H1 (cell line): ENCODE data around the gene ERFE. TPM values are rescaled to one million over a fixed set of nuclear protein-coding genes. Genes with fewer than 3 reads are reported as not detected.

Source experiments
- CTCF ChIA-PET: fragments of 300-600 bp; sonication (Branson Sonifier 250); formaldehyde crosslinking; loops from one replicate; lab custom pipeline; 2021; ENCODE audit not compliant: partially characterized antibody; lab: Charles Lee
- POLR2A ChIA-PET: fragments of 300-600 bp; sonication (Branson Sonifier 250); formaldehyde crosslinking; loops from one replicate; lab custom pipeline; 2021; ENCODE audit warnings: inconsistent platforms; ENCODE audit not compliant: partially characterized antibody; lab: Charles Lee
- DNase-seq, 2 experiments: peaks; one replicate each; pipeline versions ENCODE4 v3.0.0 to v3.0.0-alpha.2; 2010 to 2022; ENCODE audit warnings: low spot score in 2 of 2, low read depth in 1 of 2, mixed read lengths in 1 of 2
- FAIRE-seq: peaks from 2 replicates; lab custom pipeline; 2011; peaks lifted over from hg19 to GRCh38; lab: Jason Lieb, UNC
- H2AFZ ChIP-seq: 2 replicates; pipeline ENCODE4 v1.8.1; 2012; ENCODE audit warnings: low read length, inconsistent platforms
- H2AK5ac ChIP-seq: 2 replicates; pipeline ENCODE4 v1.6.1; 2013; ENCODE audit warnings: low read depth, low read length
- H2BK120ac ChIP-seq: replicated peaks from 2 replicates; pipeline ENCODE3; 2013; ENCODE audit warnings: low read depth, low read length, inconsistent platforms
- H2BK12ac ChIP-seq: 2 replicates; pipeline ENCODE4 v1.6.1; 2013; ENCODE audit warnings: low read depth, low read length
- H2BK15ac ChIP-seq: 2 replicates; pipeline ENCODE4 v1.6.1; 2013; ENCODE audit warnings: low read length
- H2BK20ac ChIP-seq: 2 replicates; pipeline ENCODE4 v1.6.1; 2013; ENCODE audit warnings: low read length
- H2BK5ac ChIP-seq: 2 replicates; pipeline ENCODE4 v1.6.1; 2013; ENCODE audit warnings: low read depth, low read length
- H3K14ac ChIP-seq: 2 replicates; pipeline ENCODE4 v1.6.1; 2013; ENCODE audit warnings: inconsistent platforms; ENCODE audit not compliant: insufficient read length
- H3K18ac ChIP-seq: 2 replicates; pipeline ENCODE4 v1.6.1; 2013; ENCODE audit warnings: low read length; ENCODE audit errors: extremely low read depth
- H3K23ac ChIP-seq: 2 replicates; pipeline ENCODE4 v1.6.1; 2013; ENCODE audit warnings: inconsistent platforms; ENCODE audit not compliant: insufficient read length
- H3K23me2 ChIP-seq: 2 replicates; pipeline ENCODE4 v1.6.1; 2013; ENCODE audit warnings: low read depth, low read length
- H3K27ac ChIP-seq: 2 replicates; pipeline ENCODE4 v1.6.1; 2011; ENCODE audit warnings: low read depth, low read length, inconsistent platforms
- H3K27me3 ChIP-seq, 4 experiments: replicated peaks in 1 of 4; 1 replicate in 1 of 4; 2 replicates in 3 of 4; pipeline versions ENCODE4 v1.6.1 to v1.8.1; 2011 to 2013; ENCODE audit warnings: low read length in 3 of 4, mild to moderate bottlenecking in 3 of 4, inconsistent platforms in 2 of 4, mixed read lengths in 2 of 4, moderate library complexity in 1 of 4; ENCODE audit not compliant: control insufficient read depth in 3 of 4, insufficient read depth in 3 of 4; ENCODE audit errors: extremely low read depth in 1 of 4
- H3K36me3 ChIP-seq, 4 experiments: 2 replicates each; pipeline versions ENCODE4 v1.6.1 to v1.8.1; 2011 to 2013; ENCODE audit warnings: mild to moderate bottlenecking in 4 of 4, low read length in 3 of 4, moderate library complexity in 2 of 4, control low read depth in 1 of 4, inconsistent platforms in 1 of 4; ENCODE audit not compliant: insufficient read depth in 4 of 4, control insufficient read depth in 2 of 4
- H3K4ac ChIP-seq: replicated peaks from 2 replicates; pipeline ENCODE3; 2013; ENCODE audit warnings: low read length, low read depth, mixed read lengths, inconsistent platforms; ENCODE audit not compliant: insufficient read length
- H3K4me1 ChIP-seq, 4 experiments: replicated peaks in 1 of 4; 1 replicate in 1 of 4; 2 replicates in 3 of 4; pipeline versions ENCODE4 v1.6.1 to v1.8.1; 2011 to 2013; ENCODE audit warnings: low read length in 3 of 4, inconsistent platforms in 2 of 4, mixed read lengths in 1 of 4; ENCODE audit not compliant: insufficient read depth in 4 of 4, control insufficient read depth in 3 of 4
- H3K4me2 ChIP-seq, 2 experiments: 2 replicates each; pipeline versions ENCODE4 v1.6.1 to v1.8.1; 2011 to 2013; ENCODE audit warnings: low read depth in 2 of 2, low read length in 2 of 2, control low read depth in 1 of 2, inconsistent platforms in 1 of 2, mild to moderate bottlenecking in 1 of 2; ENCODE audit not compliant: insufficient read depth in 1 of 2
- H3K4me3 ChIP-seq, 4 experiments: fragments of 200-600, 300-600 bp in 1 of 4; sonication (generic), shearing (Covaris generic), sonication (Bioruptor Twin) in 1 of 4; 2 replicates each; pipeline versions ENCODE4 v1.5.1 to v1.8.1; 2011 to 2016; ENCODE audit warnings: low read length in 4 of 4, low read depth in 3 of 4, control low read depth in 2 of 4, inconsistent platforms in 2 of 4, mild to moderate bottlenecking in 2 of 4, mixed read lengths in 1 of 4, moderate library complexity in 1 of 4; ENCODE audit not compliant: insufficient read depth in 2 of 4; ENCODE audit errors: extremely low read depth in 1 of 4
- H3K56ac ChIP-seq: replicated peaks from 2 replicates; pipeline ENCODE3; 2013; ENCODE audit warnings: low read depth, mild to moderate bottlenecking, mixed read lengths, low read length, inconsistent platforms; ENCODE audit not compliant: insufficient read length
- H3K79me1 ChIP-seq: 2 replicates; pipeline ENCODE4 v1.6.1; 2013; ENCODE audit warnings: low read depth, low read length, control low read depth
- H3K79me2 ChIP-seq, 2 experiments: 2 replicates each; pipeline versions ENCODE4 v1.6.1 to v1.8.1; 2012 to 2013; ENCODE audit warnings: low read length in 2 of 2, mild to moderate bottlenecking in 2 of 2, inconsistent platforms in 1 of 2; ENCODE audit not compliant: insufficient read depth in 2 of 2, control insufficient read depth in 1 of 2
- H3K9ac ChIP-seq, 4 experiments: replicated peaks in 1 of 4; 1 replicate in 1 of 4; 2 replicates in 3 of 4; pipeline versions ENCODE4 v1.6.1 to v1.8.1; 2011 to 2013; ENCODE audit warnings: low read depth in 3 of 4, low read length in 3 of 4, control low read depth in 2 of 4, mild to moderate bottlenecking in 2 of 4, moderate library complexity in 2 of 4, inconsistent platforms in 1 of 4; ENCODE audit errors: extremely low read depth in 1 of 4
- H3K9me3 ChIP-seq, 2 experiments: 2 replicates each; pipeline versions ENCODE4 v1.6.1 to v1.8.1; 2012 to 2013; ENCODE audit warnings: mild to moderate bottlenecking in 2 of 2, moderate library complexity in 2 of 2, control low read depth in 1 of 2, inconsistent platforms in 1 of 2, low read depth in 1 of 2, low read length in 1 of 2, mixed read lengths in 1 of 2; ENCODE audit not compliant: insufficient read depth in 2 of 2
- H4K20me1 ChIP-seq, 2 experiments: replicated peaks in 1 of 2; 2 replicates each; pipeline versions ENCODE3 to v1.8.1; 2011 to 2013; ENCODE audit warnings: inconsistent platforms in 2 of 2, low read length in 2 of 2, mild to moderate bottlenecking in 1 of 2; ENCODE audit not compliant: insufficient read depth in 2 of 2, control insufficient read depth in 1 of 2
- H4K5ac ChIP-seq: 2 replicates; pipeline ENCODE4 v1.6.1; 2013; ENCODE audit warnings: low read length, low read depth, mixed read lengths, inconsistent platforms; ENCODE audit not compliant: insufficient read length
- H4K8ac ChIP-seq: 2 replicates; pipeline ENCODE4 v1.8.0; 2013; ENCODE audit warnings: mild to moderate bottlenecking, moderate library complexity, low read length, inconsistent platforms; ENCODE audit not compliant: insufficient read depth; ENCODE audit errors: extremely low read depth
- H4K91ac ChIP-seq: replicated peaks from 2 replicates; pipeline ENCODE3; 2013; ENCODE audit warnings: low read length, mixed read lengths, inconsistent platforms; ENCODE audit not compliant: insufficient read length
- BCL11A ChIP-seq, 2 experiments: IDR thresholded peaks; one replicate each; pipeline ENCODE4 v1.6.1; 2011; ENCODE audit warnings: low read depth in 2 of 2, low read length in 2 of 2, mild to moderate bottlenecking in 2 of 2
- CBX5 ChIP-seq: fragments of 300-800, 300-1000 bp; sonication (generic); IDR thresholded peaks from 2 replicates; pipeline ENCODE4 v1.7.1; 2016; ENCODE audit warnings: antibody characterized with exemption, low read length, low read depth
- PHF8 ChIP-seq: fragments of 200-600 bp; sonication (generic); conservative IDR thresholded peaks from 2 replicates; pipeline ENCODE4 v1.7.1; 2012; ENCODE audit warnings: low read depth, mild to moderate bottlenecking, inconsistent platforms, low read length, moderate library complexity
- POLR2A ChIP-seq, 2 experiments: IDR thresholded peaks; 1 replicate in 1 of 2; 2 replicates in 1 of 2; pipeline ENCODE4 v1.6.1; 2011; ENCODE audit warnings: low read depth in 2 of 2, low read length in 2 of 2, mild to moderate bottlenecking in 2 of 2; ENCODE audit errors: control extremely low read depth in 1 of 2
- RNF2 ChIP-seq: fragments of 200-900, 300-1000 bp; sonication (generic); IDR thresholded peaks from 2 replicates; pipeline ENCODE4 v1.7.1; 2016; ENCODE audit warnings: borderline replicate concordance, low read depth, mild to moderate bottlenecking, antibody characterized with exemption, low read length; ENCODE audit not compliant: poor library complexity, severe bottlenecking; ENCODE audit errors: missing control alignments
- SIRT6 ChIP-seq: IDR thresholded peaks from one replicate; pipeline ENCODE4 v1.7.1; 2012; ENCODE audit warnings: low read length, inconsistent platforms
- SP1 ChIP-seq: IDR thresholded peaks from 2 replicates; pipeline ENCODE4 v1.6.1; 2011; ENCODE audit warnings: low read depth, low read length
- SP2 ChIP-seq: IDR thresholded peaks from 2 replicates; pipeline ENCODE4 v1.6.1; 2012; ENCODE audit warnings: mild to moderate bottlenecking, low read length, inconsistent platforms
- TBP ChIP-seq: IDR thresholded peaks from 2 replicates; pipeline ENCODE4 v1.6.1; 2011; ENCODE audit warnings: low read depth, low read length, improper control_type of control experiment
- TEAD4 ChIP-seq: IDR thresholded peaks from 2 replicates; pipeline ENCODE4 v1.6.1; 2012; ENCODE audit warnings: low read depth, low read length, inconsistent platforms, mixed read lengths
- ZNF274 ChIP-seq: IDR thresholded peaks from 2 replicates; pipeline ENCODE4 v1.7.0; 2012; ENCODE audit warnings: low read length, borderline replicate concordance; ENCODE audit errors: extremely low read depth
- WGBS, 2 experiments: shearing (Covaris generic) in 1 of 2; methylation state at CpG; one replicate each; pipeline versions ENCODE4 v1.1.6 to v1.1.7; 2013 to 2015; ENCODE audit warnings: low lambda C conversion rate in 2 of 2, mixed read lengths in 2 of 2, inconsistent platforms in 1 of 2, low coverage in 1 of 2, missing lambda C conversion rate in 1 of 2; ENCODE audit not compliant: insufficient replicate concordance in 2 of 2, insufficient coverage in 1 of 2, insufficient read length in 1 of 2; ENCODE audit errors: extremely low coverage in 1 of 2, missing lambda C conversion rate in 1 of 2; 5-methylcytosine and 5-hydroxymethylcytosine counted together
- polyA plus RNA-seq, 7 experiments: library from polyadenylated mRNA; depleted of rRNA in 3 of 7; stranded (reverse) in 5 of 7; unstranded in 2 of 7; fragments of >200 nt in 5 of 7; fragments of 200-250 nt in 2 of 7; gene quantifications; 1 replicate in 5 of 7; 2 replicates in 1 of 7; 4 replicates in 1 of 7; pipeline versions ENCODE4 v1.2.1 to v1.2.3, GENCODE V29; 2011 to 2013; ENCODE audit warnings: missing spikeins in 2 of 7, mixed read lengths in 2 of 7
- total RNA-seq: library from RNA; stranded (reverse); fragmentation: NEBNext Ultra II Directional; extraction: Animal tissue kit (Norgen Biotek cat#: 25700); gene quantifications from 2 replicates; pipeline ENCODE4 v1.2.1, GENCODE V29; 2021

The ERFE gene
- total and polyA plus RNA-seq, 2 of the 8 experiments (the other 6 are each of a cell fraction or from before 2014, with no cell fraction given) = 2.5 to 3.6 TPM

DNA sequence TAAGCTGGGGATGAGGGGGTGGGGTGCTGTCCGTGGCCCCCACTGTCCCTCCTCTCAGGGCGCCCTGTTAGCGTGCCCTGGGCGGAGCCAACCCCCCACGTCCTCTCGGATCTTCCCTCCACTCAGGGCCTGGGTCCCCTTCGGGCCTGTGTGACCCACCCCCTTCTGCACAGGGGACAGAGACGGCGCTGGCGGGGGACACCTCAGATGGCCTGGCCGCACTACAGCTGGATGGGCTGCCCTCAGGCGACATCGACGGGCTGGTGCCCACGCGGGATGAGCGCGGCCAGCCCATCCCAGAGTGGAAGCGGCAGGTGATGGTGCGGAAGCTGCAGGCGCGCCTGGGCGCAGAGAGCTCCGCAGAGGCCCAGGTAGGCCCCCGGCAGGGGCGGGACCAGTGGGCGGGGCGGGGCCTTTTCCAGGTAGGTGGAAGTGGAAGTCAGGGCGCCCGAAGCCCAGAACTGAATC is 30.2 kb upstream of the ERFE start:
- Histone ChIP-seq H4K91ac (peak overlapping the region; percentile 65), H2BK12ac (peak overlapping the region; percentile 80; the same call in 1 of the 2 replicates), H3K4me2 (peak overlapping the region; percentile 7 to 40; a peak in 2 of 4 replicates), H3K79me1 (no peaks in the 10 kb centered on the region), H3K18ac (no peak overlapping the region; the same call in 1 of the 2 replicates), H3K56ac (no peak overlapping the region), H2BK20ac (no peak overlapping the region), H3K9ac (no peak overlapping the region), H3K23ac (no peak overlapping the region), H3K4me1 (peaks cover 0 to 13% (median 0%) of the 10 kb centered on the region in 4 experiments; a peak in 2 of 7 replicates), H4K20me1 (peaks cover 0 to 15% of the 10 kb centered on the region in 2 experiments), H4K5ac (no peak overlapping the region), H2AFZ (no peak overlapping the region), H4K8ac (peak overlapping the region; percentile 39), H2BK15ac (0 out of 2 replicates have a peak overlapping the region, but pooled peaks have one; percentile 8), H3K36me3 (no peaks in the 10 kb centered on the region; a peak in 1 of 8 replicates), H3K79me2 (no peaks in the 10 kb centered on the region), H2BK5ac (no peak overlapping the region), H3K4me3 (no peak overlapping the region), H3K4ac (no peak overlapping the region), H3K27ac (no peak overlapping the region), H2BK120ac (no peak overlapping the region), H2AK5ac (no peak overlapping the region), H3K23me2 (peaks cover 15% of the 10 kb centered on the region), H3K27me3 (no peaks in the 10 kb centered on the region), H3K14ac (no peak overlapping the region), H3K9me3 (0 out of 4 replicates have a peak, but pooled peaks cover 0 to 4% of the 10 kb centered on the region in 2 experiments)
- FAIRE-seq = no peak
- ChIA-PET POLR2A (interaction anchor here (0.5 to 1.4 kb wide), 4 partner anchors 13 to 73 kb away, joined by 3 to 5 read pairs (median 3); no protein-coding TSS in a partner anchor), CTCF (interaction anchor here (1.8 to 5.3 kb wide), 2 partner anchors 9 to 11 kb away, joined by 4 to 41 read pairs; partner anchors contain the start of gene KLHL30)
- WGBS, 2 experiments = 64% methylated on average over 29 of the region's 30 CpGs; no CpG with 5 or more reads in 1 of the 2 experiments
- DNase-seq = peak in 1 of 2 experiments; percentile 90
- TF ChIP-seq TEAD4 = no peak
- TF ChIP-seq POLR2A (IDR thresholded peaks at IDR 0.05; ENCODE audit: control extremely low read depth in 1 of 2, low read depth in 2 of 2, low read length in 2 of 2) = no peak
- TF ChIP-seq CBX5 = no peak
- no peak for TF ChIP-seq SP2
- no peak for TF ChIP-seq PHF8
- no peak for TF ChIP-seq ZNF274
- TF ChIP-seq SP1 = no peak
- no peak for TF ChIP-seq BCL11A (IDR thresholded peaks at IDR 0.05; ENCODE audit: low read depth in 2 of 2, low read length in 2 of 2)
- TF ChIP-seq SIRT6 = no peak
- TF ChIP-seq RNF2 = no peak
- TF ChIP-seq TBP = no peak
